RCC 7860 (cell line): Measurements from ENCODE around the gene NSD1.
"Not testable (repeated sequence)": the region's sequence is repeated elsewhere in the genome, so short reads cannot be mapped to it uniquely, and the experiment has no call there.

Source experiments
- DNase-seq: peaks from one replicate; pipeline ENCODE4 v3.0.0-alpha.2; 2015; ENCODE audit warnings: low spot score
- FAIRE-seq: peaks from 2 replicates; lab custom pipeline; 2012; peaks lifted over from hg19 to GRCh38; lab: Jason Lieb, UNC

The NSD1 gene

DNA sequence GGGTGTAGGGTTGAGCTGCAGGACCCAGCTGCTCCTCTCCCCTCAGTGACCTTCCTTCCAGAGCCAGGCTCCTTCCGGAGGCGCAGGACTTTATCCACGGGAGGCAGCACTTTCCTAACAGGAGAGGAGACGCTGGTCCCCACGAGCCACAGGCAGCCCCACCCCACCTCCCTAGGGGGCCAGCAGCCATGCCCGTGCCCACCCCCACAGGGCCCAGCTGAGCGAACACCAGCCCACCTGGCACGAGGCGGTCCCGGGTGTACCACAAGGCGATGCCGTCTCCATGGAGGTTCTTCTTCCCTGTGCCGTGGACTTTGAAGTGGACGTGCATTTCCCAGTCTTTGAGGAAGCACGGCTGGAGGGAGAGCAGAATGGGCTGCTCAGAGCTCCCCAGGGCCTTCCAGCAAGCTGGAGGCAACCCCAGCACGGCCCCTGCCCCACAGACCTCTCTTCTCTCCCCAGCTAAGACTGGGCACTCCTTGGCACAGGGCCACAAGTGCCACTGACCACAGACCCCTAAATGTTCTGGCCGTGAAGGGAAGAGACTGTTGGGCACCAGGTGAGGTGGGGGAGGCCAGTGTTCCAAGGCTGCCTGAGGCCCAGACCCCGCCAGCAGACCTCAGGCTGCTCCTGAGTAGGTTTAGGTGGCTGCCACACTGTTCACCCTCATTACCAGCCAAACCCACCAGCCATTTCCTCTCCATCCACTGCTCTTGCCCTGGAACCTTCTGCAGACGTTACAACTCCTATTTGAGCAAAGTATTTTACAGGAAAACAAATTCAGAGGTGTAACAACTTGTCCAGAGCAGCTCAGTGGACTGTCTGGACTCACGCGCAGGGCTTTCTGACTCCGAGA, 204.9 kb downstream of the NSD1 start:
- no peak for FAIRE-seq
- DNase-seq, result no peak

GRCh38 chr5:177339107-177339638, 205.6 kb downstream of the NSD1 start:
- no peak for DNase-seq
- no peak for FAIRE-seq

DNA sequence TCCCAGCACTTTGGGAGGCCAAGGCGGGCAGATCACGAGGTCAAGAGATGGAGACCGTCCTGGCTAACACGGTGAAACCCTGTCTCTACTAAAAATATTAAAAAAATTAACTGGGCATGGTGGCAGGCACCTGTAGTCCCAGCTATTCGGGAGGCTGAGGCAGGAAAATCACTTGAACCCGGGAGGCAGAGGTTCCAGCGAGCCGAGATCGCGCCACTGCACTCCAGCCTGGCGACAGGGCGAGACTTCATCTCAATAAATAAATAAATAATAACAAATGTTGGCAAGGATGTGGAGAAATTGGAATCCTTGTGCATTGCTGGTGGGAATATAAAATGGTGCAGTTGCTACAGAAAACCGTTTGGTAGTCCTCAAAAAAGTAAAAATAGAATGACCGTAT, 209.4 kb downstream of the NSD1 start:
- not testable (repeated sequence) for FAIRE-seq, DNase-seq

GRCh38 chr5:177343777-177344176, 210.2 kb downstream of the NSD1 start:
- DNase-seq, result no peak
- FAIRE-seq, result no peak

GRCh38 chr5:177344891-177345290, 211.3 kb downstream of the NSD1 start:
- no peak for DNase-seq
- no peak for FAIRE-seq

DNA sequence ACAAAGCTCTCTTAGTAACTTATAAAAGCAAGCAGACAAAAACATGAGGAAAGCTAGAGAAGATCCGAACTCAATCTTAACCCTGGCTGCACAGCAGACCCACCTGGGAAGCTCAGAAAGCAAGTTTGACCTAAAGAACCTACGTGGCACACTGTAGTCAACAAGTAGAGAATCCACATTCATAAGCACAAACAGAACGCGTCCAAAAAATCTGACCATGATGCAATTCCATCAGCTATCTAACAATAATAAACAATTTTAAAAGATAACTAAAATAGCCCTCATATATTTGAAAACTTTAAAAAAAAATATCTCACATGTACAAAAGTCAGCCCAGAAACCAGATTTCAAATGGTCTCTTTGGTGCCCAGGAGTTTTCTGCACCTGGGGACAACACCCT, 213.2 kb downstream of the NSD1 start:
- no peak for FAIRE-seq
- DNase-seq, result no peak

DNA sequence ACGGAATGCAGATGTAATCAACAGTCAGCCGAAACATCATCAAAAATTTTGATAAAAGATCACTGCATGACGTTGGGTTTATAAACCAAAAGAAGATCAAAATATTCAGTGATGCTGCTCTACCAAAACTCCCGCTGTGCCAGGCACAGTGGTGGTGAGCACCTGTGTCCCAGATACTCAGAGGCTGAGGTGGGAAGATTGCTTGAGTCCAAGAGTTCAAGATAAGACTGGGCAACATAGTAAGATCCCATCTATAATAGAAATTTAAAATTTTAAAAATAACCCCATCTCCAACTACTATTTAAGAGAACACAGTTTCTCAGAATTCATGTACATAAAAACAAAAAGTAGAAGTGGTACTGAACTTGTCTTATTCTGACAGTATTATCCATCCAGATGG, 214.1 kb downstream of the NSD1 start:
- DNase-seq (no peak), FAIRE-seq (no peak)

GRCh38 chr5:177349362-177349647, 215.7 kb downstream of the NSD1 start:
- FAIRE-seq (no peak), DNase-seq (no peak)

DNA sequence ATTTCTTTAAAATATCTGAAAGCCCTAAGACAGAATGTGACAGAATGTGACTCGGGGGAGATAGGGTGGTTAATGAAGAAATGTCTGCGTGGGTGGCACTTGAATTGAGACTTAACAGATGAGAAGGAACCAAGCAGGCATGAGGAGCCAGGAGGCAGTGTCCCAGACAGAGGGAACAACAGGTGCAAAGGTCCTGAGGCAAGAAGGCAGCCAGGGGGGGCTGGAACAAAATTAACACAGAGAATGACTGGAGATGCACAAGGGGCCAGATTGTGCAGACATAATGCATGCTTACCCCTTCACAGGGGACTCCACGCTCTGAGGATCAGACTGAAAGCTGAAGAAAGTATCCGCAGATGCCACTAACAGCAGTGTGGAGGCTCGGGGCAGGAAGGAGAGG, 216.2 kb downstream of the NSD1 start:
- FAIRE-seq, result no peak
- DNase-seq, result no peak
